ENCODE results near the gene FUZ. TPM values are rescaled to one million over a fixed set of nuclear protein-coding genes. Genes with fewer than 3 reads are reported as not detected.

The FUZ gene
- total and polyA plus RNA-seq, 2 of the 8 experiments (the other 6 are each of a cell fraction or from before 2014, with no cell fraction given): 28.4 to 33.9 TPM

DNA sequence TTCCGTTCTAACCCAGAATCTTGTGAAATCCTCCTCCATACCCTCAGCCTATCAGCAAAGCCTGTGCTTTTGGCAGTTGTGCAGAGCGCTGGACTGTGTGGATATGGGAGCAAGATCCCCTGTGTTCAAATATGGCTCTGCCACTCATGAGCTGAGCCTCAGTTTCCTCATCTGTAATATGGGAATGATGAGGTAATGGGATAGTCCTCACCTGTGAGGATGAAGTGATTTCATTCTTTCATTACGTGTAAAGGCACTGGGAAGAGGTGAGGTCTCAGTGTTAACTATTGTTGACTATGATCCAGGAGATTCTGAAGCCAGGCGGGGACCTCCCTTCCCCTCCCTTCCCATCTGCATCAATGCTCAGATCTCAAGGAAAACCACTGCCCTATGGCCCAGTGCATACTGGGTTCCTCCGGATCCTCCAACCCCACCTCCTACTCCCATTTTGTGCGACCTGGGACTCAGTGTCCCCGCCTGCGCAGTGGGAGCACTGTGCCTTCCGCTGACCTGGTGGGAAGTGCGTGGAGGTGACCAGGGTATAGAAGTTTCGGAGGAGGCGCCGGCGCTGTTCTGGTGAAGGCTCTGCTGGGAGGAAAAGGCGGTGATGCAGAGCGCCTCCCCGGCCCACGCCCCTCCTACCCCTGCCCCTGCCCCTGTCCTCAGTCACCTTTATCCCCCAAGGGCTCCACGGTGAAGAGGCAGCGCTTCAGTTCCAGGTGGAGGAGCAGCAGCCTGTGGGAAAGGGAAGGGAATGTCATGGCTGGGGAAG lies 5.0 kb downstream of the FUZ start:
- Histone ChIP-seq H3K27me3 (replicated peaks in 1 of 4; ENCODE audit: control insufficient read depth in 3 of 4, extremely low read depth in 1 of 4, insufficient read depth in 3 of 4, low read length in 3 of 4) (no peaks in the 10 kb centered on the region), H4K20me1 (replicated peaks in 1 of 2; ENCODE audit: control insufficient read depth in 1 of 2, insufficient read depth in 2 of 2, low read length in 2 of 2) (peaks cover 0 to 9% of the 10 kb centered on the region in 2 experiments), H3K23ac (ENCODE audit: insufficient read length) (no peak overlapping the region), H2AFZ (ENCODE audit: low read length) (no peak overlapping the region), H3K9ac (replicated peaks in 1 of 4; ENCODE audit: extremely low read depth in 1 of 4, low read depth in 3 of 4, low read length in 3 of 4) (peak overlapping the region in 2 of 4 experiments; percentile 25 to 54; a peak in 1 of 7 replicates), H4K91ac (replicated peaks; ENCODE audit: insufficient read length, low read length) (no peak overlapping the region), H3K4me1 (replicated peaks in 1 of 4; ENCODE audit: control insufficient read depth in 3 of 4, insufficient read depth in 4 of 4, low read length in 3 of 4) (peaks cover 6 to 17% (median 13%) of the 10 kb centered on the region in 4 experiments), H3K56ac (replicated peaks; ENCODE audit: insufficient read length, low read depth, low read length) (no peak overlapping the region), H3K36me3 (ENCODE audit: control insufficient read depth in 2 of 4, insufficient read depth in 4 of 4, low read length in 3 of 4) (peaks cover 0 to 8% (median 5%) of the 10 kb centered on the region in 4 experiments; a peak in 6 of 8 replicates), H3K79me1 (ENCODE audit: low read depth, low read length) (0 out of 2 replicates have a peak, but pooled peaks cover 2% of the 10 kb centered on the region), H3K27ac (ENCODE audit: low read depth, low read length) (no peak overlapping the region), H3K4ac (replicated peaks; ENCODE audit: insufficient read length, low read depth, low read length) (no peak overlapping the region), H4K5ac (ENCODE audit: insufficient read length, low read depth, low read length) (no peak overlapping the region), H3K18ac (ENCODE audit: extremely low read depth, low read length) (peak overlapping the region; percentile 51; the same call in 1 of the 2 replicates), H2AK5ac (ENCODE audit: low read depth, low read length) (no peak overlapping the region; the same call in 1 of the 2 replicates), H3K23me2 (ENCODE audit: low read depth, low read length) (peaks cover 2% of the 10 kb centered on the region; the same call in 1 of the 2 replicates), H2BK120ac (replicated peaks; ENCODE audit: low read depth, low read length) (no peak overlapping the region), H4K8ac (ENCODE audit: extremely low read depth, insufficient read depth, low read length) (no peak overlapping the region), H2BK15ac (ENCODE audit: low read length) (no peak overlapping the region), H3K9me3 (ENCODE audit: insufficient read depth in 2 of 2, low read depth in 1 of 2, low read length in 1 of 2) (no peaks in the 10 kb centered on the region), H2BK5ac (ENCODE audit: low read depth, low read length) (peak overlapping the region; percentile 45; the same call in 1 of the 2 replicates), H3K4me2 (ENCODE audit: insufficient read depth in 1 of 2, low read depth in 2 of 2, low read length in 2 of 2) (peak overlapping the region; percentile 66 to 68), H3K14ac (ENCODE audit: insufficient read length) (no peak overlapping the region), H2BK12ac (ENCODE audit: low read depth, low read length) (no peak overlapping the region), H3K79me2 (ENCODE audit: control insufficient read depth in 1 of 2, insufficient read depth in 2 of 2, low read length in 2 of 2) (no peaks in the 10 kb centered on the region), H2BK20ac (ENCODE audit: low read length) (no peak overlapping the region), H3K4me3 (ENCODE audit: extremely low read depth in 1 of 4, insufficient read depth in 2 of 4, low read depth in 3 of 4, low read length in 4 of 4) (peak overlapping the region in 3 of 4 experiments; percentile 7 to 61 (median 14); a peak in 4 of 8 replicates)
- FAIRE-seq: no peak
- 94% methylated on average over 13 of the region's 20 CpGs; no CpG with 5 or more reads in 1 of the 2 experiments for WGBS, 2 experiments (ENCODE audit: extremely low coverage in 1 of 2, insufficient coverage in 1 of 2, insufficient read length in 1 of 2, insufficient replicate concordance in 2 of 2, low coverage in 1 of 2, low lambda C conversion rate in 2 of 2, missing lambda C conversion rate in 1 of 2)
- ChIA-PET POLR2A (ENCODE audit: partially characterized antibody) (interaction anchor here (0.6 to 4.1 kb wide), 12 partner anchors 11 to 143 kb away, joined by 3 to 26 read pairs (median 3); partner anchors contain the start of genes ADM5, BCL2L12, IRF3 and PRMT1), CTCF (ENCODE audit: partially characterized antibody) (interaction anchor here (0.6 to 1.3 kb wide), 2 partner anchors 10 to 22 kb away, joined by 3 to 4 read pairs; no protein-coding TSS in a partner anchor)
- no peak for DNase-seq (ENCODE audit: low read depth in 1 of 2, low spot score in 2 of 2)
- TF ChIP-seq CBX8 (IDR thresholded peaks at IDR 0.05; ENCODE audit: borderline replicate concordance, low read depth, low read length) (no peak), TCF12 (IDR thresholded peaks at IDR 0.05; ENCODE audit: low read depth, low read length) (no peak), GTF2F1 (IDR thresholded peaks at IDR 0.05; ENCODE audit: borderline replicate concordance, low read depth, low read length) (no peak), BCL11A (IDR thresholded peaks at IDR 0.05; ENCODE audit: low read depth in 2 of 2, low read length in 2 of 2) (no peak), NRF1 (IDR thresholded peaks at IDR 0.05; ENCODE audit: low read depth, low read length) (no peak), MAFK (IDR thresholded peaks at IDR 0.05; ENCODE audit: low read depth, low read length) (no peak), ZNF274 (IDR thresholded peaks at IDR 0.05; ENCODE audit: borderline replicate concordance, extremely low read depth, low read length) (no peak), SIRT6 (IDR thresholded peaks at IDR 0.05; ENCODE audit: low read length) (no peak)
- TF ChIP-seq, protein P1, sequence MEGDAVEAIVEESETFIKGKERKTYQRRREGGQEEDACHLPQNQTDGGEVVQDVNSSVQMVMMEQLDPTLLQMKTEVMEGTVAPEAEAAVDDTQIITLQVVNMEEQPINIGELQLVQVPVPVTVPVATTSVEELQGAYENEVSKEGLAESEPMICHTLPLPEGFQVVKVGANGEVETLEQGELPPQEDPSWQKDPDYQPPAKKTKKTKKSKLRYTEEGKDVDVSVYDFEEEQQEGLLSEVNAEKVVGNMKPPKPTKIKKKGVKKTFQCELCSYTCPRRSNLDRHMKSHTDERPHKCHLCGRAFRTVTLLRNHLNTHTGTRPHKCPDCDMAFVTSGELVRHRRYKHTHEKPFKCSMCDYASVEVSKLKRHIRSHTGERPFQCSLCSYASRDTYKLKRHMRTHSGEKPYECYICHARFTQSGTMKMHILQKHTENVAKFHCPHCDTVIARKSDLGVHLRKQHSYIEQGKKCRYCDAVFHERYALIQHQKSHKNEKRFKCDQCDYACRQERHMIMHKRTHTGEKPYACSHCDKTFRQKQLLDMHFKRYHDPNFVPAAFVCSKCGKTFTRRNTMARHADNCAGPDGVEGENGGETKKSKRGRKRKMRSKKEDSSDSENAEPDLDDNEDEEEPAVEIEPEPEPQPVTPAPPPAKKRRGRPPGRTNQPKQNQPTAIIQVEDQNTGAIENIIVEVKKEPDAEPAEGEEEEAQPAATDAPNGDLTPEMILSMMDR (IDR thresholded peaks at IDR 0.05; ENCODE audit: control extremely low read depth in 1 of 3, insufficient read depth in 1 of 3, low read depth in 1 of 3, low read length in 3 of 3): no peak

Data from H1 (cell line).